Amniotic stem cell (primary cell): ENCODE data around the gene KRTAP7-1.

Source experiments
- DNase-seq: peaks from one replicate; lab custom pipeline; 2025; lab: John Stamatoyannopoulos, UW

The KRTAP7-1 gene, protein sequence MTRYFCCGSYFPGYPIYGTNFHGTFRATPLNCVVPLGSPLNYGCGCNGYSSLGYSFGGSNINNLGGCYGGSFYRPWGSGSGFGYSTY

DNA sequence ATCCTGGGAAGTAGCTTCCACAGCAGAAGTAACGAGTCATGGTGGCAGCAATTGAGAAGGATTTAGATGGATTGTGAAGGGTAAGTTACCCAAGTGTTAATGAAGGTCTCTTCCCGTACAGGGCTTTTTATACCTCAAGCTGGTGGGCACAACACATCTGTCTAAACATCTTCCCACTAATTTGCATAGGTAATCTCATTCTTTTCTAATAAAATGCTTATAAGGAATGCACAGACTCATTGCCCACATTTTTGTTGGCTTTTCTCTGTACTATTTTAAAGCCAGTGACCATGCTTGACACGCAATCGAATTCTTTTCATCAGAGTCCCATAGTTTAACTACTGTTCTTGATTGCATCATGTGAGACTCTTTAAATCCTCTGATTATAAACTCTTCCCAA, at the start of gene KRTAP7-1:
Gene KRTAP7-1, minus strand, starts transcription at position 101 of the 400 bp plus-strand sequence. Its CDS starts 61 bp downstream, at position 40.
- DNase-seq: no peak

DNA sequence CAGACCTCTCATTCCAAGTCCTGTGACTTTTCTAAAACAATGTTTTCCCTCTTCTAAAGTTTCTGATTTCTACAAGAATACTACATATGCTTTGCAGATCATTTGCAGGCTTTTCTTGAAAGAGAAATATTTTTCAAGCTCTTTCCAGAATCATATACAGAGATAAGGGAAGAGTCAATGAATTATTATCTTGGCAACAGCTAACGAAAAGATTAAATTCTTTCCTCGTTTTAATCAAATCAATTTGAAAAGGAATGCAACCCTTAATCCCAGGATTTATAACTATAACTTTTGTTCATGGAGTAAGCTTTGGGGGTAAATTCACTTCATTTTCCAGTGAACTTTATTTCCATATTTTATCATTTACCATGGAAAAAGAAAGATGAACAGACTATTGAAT, 45.0 kb upstream of the KRTAP7-1 start:
- DNase-seq: no peak

DNA sequence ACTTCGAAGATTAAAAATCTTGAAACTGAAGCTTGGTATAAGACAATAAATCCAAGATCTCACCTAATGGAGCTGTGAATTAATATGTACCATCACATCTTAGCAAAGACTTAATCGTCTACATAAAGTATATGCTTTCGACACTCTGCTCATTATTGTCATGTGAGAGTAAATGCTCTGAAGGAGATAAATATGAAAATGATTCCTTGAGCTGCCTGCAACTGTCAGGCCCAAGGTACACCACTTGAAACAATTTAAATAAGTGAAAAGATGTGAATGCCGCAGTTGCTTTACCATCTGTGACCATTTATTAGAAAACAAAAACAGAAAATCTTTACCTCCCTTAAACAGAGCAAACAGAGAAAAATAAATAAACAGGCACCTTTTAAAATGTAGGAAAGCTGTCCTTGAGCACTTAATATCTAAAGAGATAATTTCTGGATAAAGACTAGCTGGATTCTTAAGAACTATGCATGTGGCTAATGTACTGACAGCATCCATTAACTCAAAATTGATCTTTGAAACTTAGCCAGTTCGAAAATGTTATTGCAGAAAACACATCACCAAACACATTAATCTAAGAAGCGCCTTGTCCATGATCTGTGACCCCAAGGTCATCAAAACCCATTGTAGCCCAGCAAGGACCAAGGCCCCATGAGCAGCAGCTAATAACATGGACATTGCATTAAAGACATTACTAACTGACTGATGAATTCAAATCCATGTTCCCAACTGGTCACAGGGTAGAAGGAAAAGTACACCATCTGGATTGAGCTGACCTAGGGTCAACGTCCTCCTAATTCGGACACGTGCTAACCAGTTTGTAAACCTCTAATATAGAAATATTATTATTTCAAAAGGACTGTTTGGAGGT, 18.3 kb upstream of the KRTAP7-1 start:
- DNase-seq: no peak

DNA sequence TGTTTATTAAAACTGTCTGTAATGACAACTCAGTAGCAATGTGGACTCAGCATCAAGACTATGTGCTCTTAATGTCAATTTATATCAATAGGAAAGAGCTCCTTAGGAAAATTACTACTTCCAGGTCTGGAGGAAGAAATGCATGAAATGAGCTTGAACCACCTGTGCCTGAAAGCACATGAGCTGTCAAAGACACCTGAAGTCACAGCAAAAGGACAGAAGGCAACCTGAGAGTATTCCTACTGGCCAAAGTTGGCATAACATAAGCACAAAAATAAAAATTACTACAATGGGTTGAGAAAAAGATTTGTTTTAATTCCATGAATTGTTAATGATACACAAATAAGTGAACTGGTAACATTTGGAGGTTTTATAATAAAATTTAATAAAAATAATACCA, 13.4 kb upstream of the KRTAP7-1 start:
- DNase-seq: no peak

DNA sequence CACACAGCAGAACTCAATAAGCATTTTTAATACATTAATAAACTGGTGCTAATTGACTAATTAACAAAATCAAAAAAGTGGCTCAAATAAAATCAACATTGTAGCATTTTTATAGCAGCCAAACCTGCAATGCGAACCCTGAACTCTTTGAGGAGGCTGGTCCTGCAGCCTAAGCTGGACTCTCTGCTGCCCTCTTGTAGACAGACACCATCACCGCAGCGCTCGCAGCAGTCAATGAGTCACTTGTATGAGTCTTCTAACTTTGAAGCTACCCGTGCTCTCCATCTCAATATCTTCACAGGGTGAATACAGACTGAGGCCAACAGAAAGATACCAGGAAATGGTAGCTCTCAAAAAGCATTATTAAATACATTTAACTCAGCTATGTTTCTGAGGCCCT, 9.7 kb upstream of the KRTAP7-1 start:
- DNase-seq: no peak

DNA sequence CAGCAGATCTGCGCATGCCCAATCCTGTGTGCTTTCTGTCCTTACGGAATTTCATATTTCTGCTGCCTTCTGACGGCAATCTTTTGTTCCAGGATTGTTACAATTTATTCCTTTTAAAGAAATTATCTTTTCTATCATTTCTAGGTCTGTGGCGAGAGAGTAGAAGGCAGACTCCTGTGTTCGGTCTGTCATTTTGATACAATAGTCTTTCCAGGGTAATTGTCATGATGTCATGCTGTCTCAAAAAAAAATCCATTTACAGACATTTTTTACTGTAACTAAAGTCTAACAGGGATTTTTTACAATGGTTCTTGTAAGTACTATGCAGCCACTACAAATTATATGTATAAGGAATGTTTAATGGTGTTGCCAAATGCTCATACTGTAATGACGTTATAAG, 9.0 kb upstream of the KRTAP7-1 start:
- no peak for DNase-seq

DNA sequence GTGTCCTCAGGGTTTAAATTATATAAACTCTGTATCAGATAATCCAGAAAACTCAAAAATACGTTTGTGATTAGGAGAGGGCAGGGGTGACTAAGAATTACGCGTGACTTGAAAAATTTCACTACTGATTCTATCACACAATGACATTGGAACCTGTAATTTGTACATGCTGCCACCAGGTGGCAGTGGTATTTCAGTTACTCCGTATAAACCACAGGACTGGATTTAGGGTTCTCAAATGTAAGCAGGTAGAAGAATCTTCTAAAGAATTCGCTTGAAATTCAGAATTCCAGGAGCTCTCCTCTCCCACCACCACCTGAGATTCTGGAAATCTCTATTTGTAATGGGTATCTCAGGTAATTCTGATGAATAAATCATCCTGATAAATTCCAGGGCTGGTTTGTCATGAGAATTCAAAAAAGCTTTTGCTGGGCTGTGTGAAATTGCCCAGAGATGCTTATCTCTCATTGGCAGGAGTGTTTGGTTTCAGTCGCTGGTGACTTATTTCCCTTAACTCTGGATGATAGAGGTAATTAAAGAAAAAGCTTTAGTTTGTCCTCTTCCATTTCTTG, 1.7 kb upstream of the KRTAP7-1 start:
- DNase-seq: no peak

DNA sequence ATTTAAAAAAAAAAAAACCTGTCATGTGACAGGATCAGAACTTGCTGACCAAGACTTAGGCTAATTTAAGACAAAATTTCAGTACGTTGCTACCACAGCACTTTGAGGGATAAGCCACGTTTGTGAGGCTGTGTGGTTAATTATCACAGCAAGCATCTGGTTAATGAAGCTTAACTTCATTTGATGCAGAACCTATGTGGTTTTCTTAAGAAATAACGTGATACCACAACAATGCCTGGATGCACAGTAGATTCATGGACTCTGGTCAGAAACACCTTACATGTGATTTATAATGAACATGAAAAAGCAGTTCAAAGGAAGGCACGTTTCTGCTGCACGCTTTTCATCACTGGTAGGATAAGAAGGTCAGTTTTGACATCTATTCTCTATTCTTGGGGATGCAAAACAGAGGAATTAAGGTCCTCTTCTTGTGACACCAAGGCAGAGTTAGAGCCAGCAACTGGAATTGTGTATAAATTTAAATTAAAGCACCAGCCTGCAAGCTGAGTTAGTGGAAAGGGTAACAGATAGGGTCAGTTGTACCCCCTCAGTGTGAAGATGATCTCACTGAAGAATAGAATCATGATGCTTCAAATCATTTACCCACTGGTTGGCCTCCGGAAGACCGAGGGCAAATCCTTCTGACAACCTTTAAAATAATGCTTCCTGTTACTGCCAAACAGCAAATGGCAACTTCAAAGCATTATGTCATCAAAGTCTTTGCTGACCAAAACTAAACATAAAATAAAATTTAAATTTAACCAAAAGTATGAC, 10.5 kb downstream of the KRTAP7-1 start:
- DNase-seq: no peak

DNA sequence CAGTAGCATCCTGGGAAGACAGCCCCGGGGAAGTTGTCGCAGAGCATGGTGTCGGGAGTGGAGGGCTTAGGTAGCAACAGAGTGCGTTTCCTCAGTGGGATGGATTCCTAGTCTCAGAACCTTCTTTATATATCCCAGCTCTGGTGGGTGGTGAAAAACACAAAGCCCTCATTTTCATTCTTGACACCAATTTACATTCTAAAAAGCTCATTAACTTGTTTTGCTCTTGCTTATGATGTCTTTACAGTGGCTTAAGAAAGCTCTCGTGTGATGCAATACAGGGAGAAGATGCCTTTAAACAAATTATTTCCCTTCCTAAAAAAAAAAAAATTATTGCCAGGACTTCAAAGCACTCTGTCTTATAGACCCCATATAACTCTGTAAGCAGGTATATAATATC, 16.4 kb downstream of the KRTAP7-1 start, which contains the start of gene KRTAP8-1:
Gene KRTAP8-1, minus strand, starts transcription at position 101 of the 400 bp plus-strand sequence. Its CDS starts 54 bp downstream, at position 47.
- DNase-seq: no peak

DNA sequence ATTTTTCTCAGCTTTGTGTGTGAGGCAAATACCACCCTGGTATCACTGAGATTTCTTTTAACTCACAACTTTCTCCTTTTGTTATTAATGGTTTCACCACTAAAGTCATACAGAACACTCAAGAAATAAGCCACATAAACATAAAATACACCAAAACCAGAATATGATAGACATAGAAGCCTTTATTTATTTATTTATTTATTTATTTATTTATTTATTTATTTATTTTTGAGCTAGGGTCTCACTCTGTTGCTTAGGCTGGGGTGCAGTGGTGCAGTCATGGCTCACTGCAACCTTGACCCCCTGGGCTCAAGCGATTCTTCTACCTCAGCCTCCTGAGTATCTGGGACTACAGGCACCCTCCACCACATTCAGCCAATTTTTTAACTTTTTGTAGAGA, 29.0 kb downstream of the KRTAP7-1 start:
- no peak for DNase-seq

DNA sequence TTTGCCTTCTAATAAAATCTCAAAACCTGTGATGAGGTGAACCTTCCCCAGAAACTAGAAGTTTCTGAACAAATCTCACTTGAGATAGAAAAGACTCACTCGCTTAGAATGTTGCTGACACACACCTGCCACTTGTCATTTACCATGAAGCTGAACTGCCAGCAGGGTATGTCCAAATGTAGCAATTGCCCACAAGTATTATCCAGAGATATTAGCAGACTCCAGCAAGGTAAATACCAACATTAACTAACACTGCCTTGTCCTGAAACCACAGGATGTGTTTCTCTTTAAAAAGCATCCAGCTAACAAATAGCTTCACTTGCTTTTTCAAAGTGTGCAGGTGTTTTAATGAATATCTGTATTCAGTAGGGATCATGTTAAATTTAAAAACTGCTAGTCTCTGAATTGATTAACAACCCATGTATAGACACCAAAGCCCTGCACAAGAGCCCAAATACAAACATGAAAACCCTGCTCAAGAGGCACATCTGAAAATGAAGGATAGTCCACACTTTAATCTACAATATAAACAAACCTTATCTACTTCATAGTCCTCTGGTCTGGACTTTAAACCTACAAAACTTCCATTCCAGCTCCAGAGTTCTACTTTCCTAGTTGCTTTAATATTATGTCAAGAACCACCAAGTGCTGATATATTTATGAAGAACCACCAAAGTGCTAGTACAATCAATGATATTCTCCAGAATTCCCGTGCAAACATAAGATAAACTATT, 35.8 kb downstream of the KRTAP7-1 start:
- no peak for DNase-seq

DNA sequence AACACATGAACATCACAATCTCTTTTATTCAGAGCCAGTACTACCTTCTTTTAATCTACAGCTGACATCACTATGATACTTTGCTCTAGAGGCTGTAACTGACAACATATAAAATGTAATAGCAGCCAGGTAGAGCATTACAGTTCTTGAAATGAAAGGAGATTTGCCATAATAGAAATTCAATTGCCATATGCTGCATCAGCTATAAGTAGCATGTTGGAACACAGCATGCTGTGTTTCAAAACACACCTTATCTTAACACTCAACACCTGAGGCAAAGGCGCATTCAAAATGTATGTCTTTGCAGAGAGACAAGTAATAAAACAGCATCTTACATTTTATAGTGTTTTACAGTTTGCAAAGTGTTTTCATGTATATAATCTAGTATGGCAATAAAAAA, 50.3 kb downstream of the KRTAP7-1 start:
- DNase-seq: no peak
